MM.1S (cell line): Measurements from ENCODE around the gene S1PR5.

Source experiments
- DNase-seq: peaks from one replicate; pipeline ENCODE4 v3.0.0-alpha.2; 2015
- H2AFZ ChIP-seq: fragments of 300-600 bp; sonication (generic); 2 replicates; pipeline ENCODE4 v1.6.0; 2016; ENCODE audit warnings: antibody characterized with exemption, low read length
- H3F3A ChIP-seq: fragments of 300-600 bp; sonication (generic); 2 replicates; pipeline ENCODE4 v1.6.1; 2016; ENCODE audit warnings: mild to moderate bottlenecking, antibody characterized with exemption, low read length, moderate library complexity, mixed read lengths; ENCODE audit not compliant: insufficient read depth
- H3K27ac ChIP-seq: fragments of 300-600 bp; sonication (generic); 2 replicates; pipeline ENCODE4 v1.5.1; 2016; ENCODE audit warnings: mild to moderate bottlenecking, low read length
- H3K27me3 ChIP-seq: fragments of 300-600 bp; sonication (generic); replicated peaks from 2 replicates; pipeline ENCODE4 v1.6.0; 2016; ENCODE audit warnings: low read length; ENCODE audit not compliant: insufficient read depth
- H3K36me3 ChIP-seq: fragments of 300-600 bp; sonication (generic); replicated peaks from 2 replicates; pipeline ENCODE4 v1.6.1; 2016; ENCODE audit warnings: mild to moderate bottlenecking, low read length, mixed read lengths; ENCODE audit not compliant: insufficient read depth
- H3K4me1 ChIP-seq: fragments of 300-600 bp; sonication (generic); 2 replicates; pipeline ENCODE4 v1.6.1; 2016; ENCODE audit warnings: low read length, mixed read lengths
- H3K4me2 ChIP-seq: fragments of 300-600 bp; sonication (generic); 2 replicates; pipeline ENCODE4 v1.6.0; 2016; ENCODE audit warnings: low read depth, low read length
- H3K4me3 ChIP-seq: fragments of 300-600 bp; sonication (generic); 2 replicates; pipeline ENCODE4 v1.5.1; 2016; ENCODE audit warnings: low read length, mixed read lengths
- H3K79me2 ChIP-seq: fragments of 300-600 bp; sonication (generic); 2 replicates; pipeline ENCODE4 v1.6.1; 2016; ENCODE audit warnings: mixed run types, low read length, mixed read lengths
- H3K9ac ChIP-seq: fragments of 300-600 bp; sonication (generic); 2 replicates; pipeline ENCODE4 v1.6.1; 2016; ENCODE audit warnings: low read length, mixed read lengths
- H3K9me2 ChIP-seq: fragments of 300-600 bp; sonication (generic); replicated peaks from 2 replicates; pipeline ENCODE4 v1.6.1; 2016; ENCODE audit warnings: mild to moderate bottlenecking, low read length, mixed read lengths; ENCODE audit not compliant: insufficient read depth
- H3K9me3 ChIP-seq: fragments of 300-600 bp; sonication (generic); replicated peaks from 2 replicates; pipeline ENCODE4 v1.6.1; 2016; ENCODE audit warnings: mild to moderate bottlenecking, low read length, mixed read lengths; ENCODE audit not compliant: insufficient read depth
- H4K20me1 ChIP-seq: fragments of 300-600 bp; sonication (generic); 2 replicates; pipeline ENCODE4 v1.6.1; 2016; ENCODE audit warnings: mild to moderate bottlenecking, low read length, moderate library complexity, mixed read lengths; ENCODE audit not compliant: insufficient read depth
- CTCF ChIP-seq: fragments of 300-600 bp; sonication (generic); IDR thresholded peaks from 2 replicates; pipeline ENCODE4 v1.5.1; 2016; ENCODE audit warnings: antibody characterized with exemption, low read length, mixed read lengths
- EZH2 ChIP-seq: fragments of 300-600 bp; sonication (generic); optimal IDR thresholded peaks from 2 replicates; pipeline ENCODE3; 2017; ENCODE audit warnings: low read depth, mild to moderate bottlenecking, antibody characterized with exemption, low read length, mixed read lengths
- EZH2phosphoT487 ChIP-seq: fragments of 300-600 bp; sonication (generic); IDR thresholded peaks from 2 replicates; pipeline ENCODE4 v1.6.1; 2018; ENCODE audit warnings: antibody characterized with exemption, low read length

The S1PR5 gene

GRCh38 chr19:10517361-10517759 lies at the start of gene S1PR5:
TSS of gene S1PR5 (minus strand) at chr19:10517447. CDS start at chr19:10515011, 2,436 bp downstream.
- Histone ChIP-seq H3K27me3 (peaks cover 76% of the 10 kb centered on the region), H3K27ac (no peak within 1 kb of the TSS), H3K4me2 (peak within 1 kb of the TSS; percentile 27; the same call in 1 of the 2 replicates), H3K9me2 (no peaks in the 10 kb centered on the region), H4K20me1 (no peaks in the 10 kb centered on the region), H3K79me2 (no peaks in the 10 kb centered on the region), H3K9ac (no peak within 1 kb of the TSS), H3K4me3 (no peak within 1 kb of the TSS), H3F3A (no peaks in the 10 kb centered on the region), H3K9me3 (no peaks in the 10 kb centered on the region), H2AFZ (no peak within 1 kb of the TSS), H3K4me1 (no peaks in the 10 kb centered on the region), H3K36me3 (no peaks in the 10 kb centered on the region)
- TF ChIP-seq EZH2phosphoT487 = no peak
- TF ChIP-seq CTCF = no peak
- no peak for TF ChIP-seq EZH2
- no peak for DNase-seq

- peak overlapping the region; percentile 75 for H3K4me2 ChIP-seq
- peak; percentile 22 for DNase-seq
- H4K20me1 ChIP-seq = 0 out of 2 replicates have a peak, but pooled peaks cover 5% of the 10 kb centered on the region
- peaks cover 20% of the 10 kb centered on the region for H3F3A ChIP-seq
- H3K9me3 ChIP-seq = no peaks in the 10 kb centered on the region
- peak overlapping the region; percentile 55; the same call in 1 of the 2 replicates for H3K27ac ChIP-seq
- no peaks in the 10 kb centered on the region for H3K36me3 ChIP-seq
- no peak for TF ChIP-seq EZH2
- no peak for TF ChIP-seq EZH2phosphoT487
- no peak for TF ChIP-seq CTCF
- peaks cover 28% of the 10 kb centered on the region for H3K79me2 ChIP-seq
- peaks cover 27% of the 10 kb centered on the region for H3K4me1 ChIP-seq
- H2AFZ ChIP-seq = no peak overlapping the region
- no peaks in the 10 kb centered on the region for H3K9me2 ChIP-seq
- H3K4me3 ChIP-seq = peak overlapping the region; percentile 44; the same call in 1 of the 2 replicates
- H3K27me3 ChIP-seq = no peaks in the 10 kb centered on the region
- H3K9ac ChIP-seq = no peak overlapping the region
These were observed 49.6 kb upstream of the S1PR5 start for GRCh38 chr19:10566658-10567410.

GRCh38 chr19:10566408-10566657 lies 49.1 kb upstream of the S1PR5 start:
- peaks cover 20% of the 10 kb centered on the region for H3F3A ChIP-seq
- peak overlapping the region; percentile 44; the same call in 1 of the 2 replicates for H3K4me3 ChIP-seq
- H3K27me3 ChIP-seq = no peaks in the 10 kb centered on the region
- H2AFZ ChIP-seq = no peak overlapping the region
- no peaks in the 10 kb centered on the region for H3K36me3 ChIP-seq
- 0 out of 2 replicates have a peak, but pooled peaks cover 5% of the 10 kb centered on the region for H4K20me1 ChIP-seq
- no peak overlapping the region for H3K9ac ChIP-seq
- H3K9me3 ChIP-seq = no peaks in the 10 kb centered on the region
- TF ChIP-seq EZH2 (no peak), CTCF (no peak)
- H3K79me2 ChIP-seq = peaks cover 28% of the 10 kb centered on the region
- no peaks in the 10 kb centered on the region for H3K9me2 ChIP-seq
- H3K27ac ChIP-seq = peak overlapping the region; percentile 55; the same call in 1 of the 2 replicates
- H3K4me1 ChIP-seq = peaks cover 27% of the 10 kb centered on the region
- H3K4me2 ChIP-seq = peak overlapping the region; percentile 75
- DNase-seq = no peak
